ENCODE data around the gene AGER.
"Not testable (repeated sequence)": the region's sequence is repeated elsewhere in the genome, so short reads cannot be mapped to it uniquely, and the experiment has no call there.

AGER gene

DNA sequence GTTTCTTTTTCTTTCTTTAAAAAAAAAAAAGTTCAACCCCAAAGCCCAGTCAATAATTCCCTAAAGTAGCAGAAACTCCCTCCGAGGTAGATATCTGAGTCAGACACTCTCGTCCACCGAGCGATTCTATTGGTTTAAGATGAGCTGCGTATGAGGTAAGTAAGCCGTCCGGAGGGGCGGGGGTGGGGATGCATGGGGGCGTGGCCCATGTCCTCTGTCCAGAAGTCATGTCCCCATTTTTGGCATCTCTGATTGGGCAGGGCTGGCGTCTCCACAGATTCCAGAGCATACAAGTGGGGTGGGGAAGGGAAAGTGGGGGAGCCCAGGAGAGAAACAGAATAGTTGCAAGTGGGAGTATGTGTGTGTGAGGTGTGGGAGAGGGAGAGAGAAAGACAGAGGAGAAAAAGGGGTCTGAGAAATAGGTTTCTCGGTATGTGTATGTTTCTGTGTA is 1.7 kb upstream of the AGER start:
- not testable (repeated sequence) for DNase-seq

DNA sequence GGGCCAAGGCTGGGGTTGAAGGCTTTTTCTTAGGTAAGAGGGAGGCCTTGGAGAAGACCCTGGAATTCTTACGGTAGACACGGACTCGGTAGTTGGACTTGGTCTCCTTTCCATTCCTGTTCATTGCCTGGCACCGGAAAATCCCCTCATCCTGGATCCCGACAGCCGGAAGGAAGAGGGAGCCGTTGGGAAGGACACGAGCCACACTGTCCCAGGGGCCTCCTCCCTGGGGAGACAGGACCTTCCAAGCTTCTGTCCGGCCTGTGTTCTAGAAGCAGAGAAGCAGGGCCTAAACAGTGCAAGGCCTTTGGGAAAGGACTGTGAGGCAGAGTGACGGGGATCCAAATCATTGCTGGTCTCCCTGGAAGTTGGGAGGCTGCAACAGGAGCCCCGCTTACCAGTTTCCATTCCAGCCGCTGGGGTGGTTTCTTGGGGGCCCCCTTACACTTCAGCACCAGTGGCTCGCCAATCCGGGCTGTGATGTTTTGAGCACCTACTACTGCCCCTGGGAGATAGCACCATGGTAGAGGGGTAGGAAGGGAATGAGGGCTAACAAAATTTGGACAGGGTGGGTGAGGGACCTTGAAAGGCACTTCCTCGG is 470 bp downstream of the AGER start:
- no peak for DNase-seq

DNA sequence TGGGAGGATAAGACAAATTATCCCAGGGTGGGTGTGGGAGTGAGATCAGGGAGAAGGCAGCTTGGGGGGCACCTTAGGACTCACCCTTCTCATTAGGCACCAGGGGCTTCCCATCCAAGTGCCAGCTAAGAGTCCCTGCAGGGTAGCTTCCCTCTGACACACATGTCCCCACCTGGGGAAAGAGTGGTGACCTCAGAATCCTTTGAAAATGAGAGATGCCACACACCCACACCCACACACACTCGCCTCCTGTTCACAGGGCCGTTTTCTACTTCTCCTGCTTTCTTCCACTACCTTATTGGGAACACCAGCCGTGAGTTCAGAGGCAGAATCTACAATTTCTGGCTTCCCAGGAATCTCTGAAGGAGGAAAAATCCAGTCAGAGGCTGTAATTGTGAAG is 1.0 kb downstream of the AGER start:
- no peak for DNase-seq

DNA sequence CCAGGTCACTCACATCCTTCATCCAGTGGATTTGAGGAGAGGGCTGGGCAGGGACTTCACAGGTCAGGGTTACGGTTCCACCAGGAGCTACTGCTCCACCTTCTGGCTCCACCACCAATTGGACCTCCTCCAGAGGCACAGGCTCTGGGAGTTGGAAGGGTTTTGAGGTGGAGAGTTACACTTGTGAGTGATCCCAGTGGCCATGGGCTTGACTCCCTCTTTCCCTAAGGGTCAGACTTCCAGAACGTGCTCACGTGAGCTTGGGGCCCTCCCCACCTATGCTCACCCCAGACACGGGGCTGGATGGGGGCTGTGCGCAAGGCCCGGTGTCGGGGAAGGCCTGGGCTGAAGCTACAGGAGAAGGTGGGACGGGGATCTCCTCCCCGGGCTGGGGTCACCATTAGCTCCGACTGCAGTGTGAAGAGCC is 1.5 kb downstream of the AGER start:
- no peak for DNase-seq

DNA sequence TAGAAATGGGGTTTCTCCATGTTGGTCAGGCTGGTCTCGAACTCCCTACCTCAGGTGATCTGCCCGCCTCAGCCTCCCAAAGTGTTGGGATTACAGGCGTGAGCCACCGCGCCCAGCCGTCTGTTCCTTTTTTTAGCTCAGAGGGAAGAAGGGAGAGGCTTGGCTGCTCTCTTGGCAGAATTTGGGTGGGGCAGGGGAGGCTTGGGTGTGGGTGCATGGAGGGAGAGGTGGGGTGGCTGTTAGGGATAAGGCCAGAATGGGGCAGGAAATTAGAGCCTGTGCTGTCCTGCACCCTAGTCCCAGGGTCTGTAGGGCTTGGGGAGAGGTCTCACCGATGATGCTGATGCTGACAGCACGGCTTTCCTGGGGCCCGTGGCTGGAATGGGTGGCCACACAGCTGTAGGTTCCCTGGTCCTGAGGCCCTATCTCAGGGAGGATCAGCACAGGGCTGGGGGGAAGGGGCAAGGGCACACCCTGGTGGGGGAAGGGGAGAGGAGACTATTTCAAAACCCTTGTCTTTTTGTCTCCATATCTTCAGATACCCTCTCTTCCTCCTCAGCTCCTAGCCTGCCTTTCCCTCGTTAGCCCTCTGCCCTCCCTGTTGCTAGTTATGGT is 2.0 kb downstream of the AGER start:
- no peak for DNase-seq

DNA sequence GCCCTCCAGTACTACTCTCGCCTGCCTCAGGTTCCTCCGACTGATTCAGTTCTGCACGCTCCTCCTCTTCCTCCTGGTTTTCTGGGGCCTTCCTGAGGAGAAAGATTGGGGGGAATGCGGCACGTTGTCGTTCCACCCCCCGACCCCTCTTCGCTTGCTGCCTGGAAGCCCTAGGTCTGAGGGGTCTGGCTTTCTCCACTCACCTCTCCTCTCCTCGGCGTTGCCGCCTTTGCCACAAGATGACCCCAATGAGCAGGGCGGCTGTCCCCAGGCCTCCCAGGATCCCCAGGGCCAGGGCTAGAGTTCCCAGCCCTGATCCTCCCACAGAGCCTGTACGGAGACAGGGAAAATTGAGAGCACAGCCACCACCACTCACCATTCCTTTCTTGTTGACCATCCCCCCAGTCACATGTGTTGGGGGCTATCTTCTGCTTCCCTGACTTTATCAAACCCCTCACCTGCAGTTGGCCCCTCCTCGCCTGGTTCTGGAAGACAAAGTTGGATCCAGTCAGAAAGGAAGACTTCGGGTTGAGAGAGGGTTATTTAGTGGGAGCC is 2.8 kb downstream of the AGER start:
- DNase-seq = no peak

DNA sequence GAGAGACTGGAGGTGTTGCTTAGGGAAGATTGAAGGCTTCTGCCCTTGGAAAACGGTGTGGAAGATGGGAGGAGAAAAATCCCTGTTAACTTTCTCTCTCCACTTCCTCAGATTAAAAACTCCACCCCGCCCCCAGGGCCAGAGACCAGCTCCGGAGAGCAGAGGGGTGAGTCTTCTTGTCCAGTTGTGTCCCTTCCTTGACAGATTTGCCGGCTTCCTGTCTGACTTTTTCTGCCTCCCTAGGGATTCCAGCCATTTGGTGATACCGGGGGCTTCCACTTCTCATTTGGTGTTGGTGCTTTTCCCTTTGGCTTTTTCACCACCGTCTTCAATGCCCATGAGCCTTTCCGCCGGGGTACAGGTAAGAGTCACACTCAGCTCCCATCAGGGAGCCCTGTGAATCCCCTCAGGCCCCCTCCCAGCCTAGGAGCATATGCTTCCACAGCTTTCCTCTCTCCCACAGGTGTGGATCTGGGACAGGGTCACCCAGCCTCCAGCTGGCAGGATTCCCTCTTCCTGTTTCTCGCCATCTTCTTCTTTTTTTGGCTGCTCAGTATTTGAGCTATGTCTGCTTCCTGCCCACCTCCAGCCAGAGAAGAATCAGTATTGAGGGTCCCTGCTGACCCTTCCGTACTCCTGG is 4.2 kb downstream of the AGER start:
- DNase-seq = no peak

DNA sequence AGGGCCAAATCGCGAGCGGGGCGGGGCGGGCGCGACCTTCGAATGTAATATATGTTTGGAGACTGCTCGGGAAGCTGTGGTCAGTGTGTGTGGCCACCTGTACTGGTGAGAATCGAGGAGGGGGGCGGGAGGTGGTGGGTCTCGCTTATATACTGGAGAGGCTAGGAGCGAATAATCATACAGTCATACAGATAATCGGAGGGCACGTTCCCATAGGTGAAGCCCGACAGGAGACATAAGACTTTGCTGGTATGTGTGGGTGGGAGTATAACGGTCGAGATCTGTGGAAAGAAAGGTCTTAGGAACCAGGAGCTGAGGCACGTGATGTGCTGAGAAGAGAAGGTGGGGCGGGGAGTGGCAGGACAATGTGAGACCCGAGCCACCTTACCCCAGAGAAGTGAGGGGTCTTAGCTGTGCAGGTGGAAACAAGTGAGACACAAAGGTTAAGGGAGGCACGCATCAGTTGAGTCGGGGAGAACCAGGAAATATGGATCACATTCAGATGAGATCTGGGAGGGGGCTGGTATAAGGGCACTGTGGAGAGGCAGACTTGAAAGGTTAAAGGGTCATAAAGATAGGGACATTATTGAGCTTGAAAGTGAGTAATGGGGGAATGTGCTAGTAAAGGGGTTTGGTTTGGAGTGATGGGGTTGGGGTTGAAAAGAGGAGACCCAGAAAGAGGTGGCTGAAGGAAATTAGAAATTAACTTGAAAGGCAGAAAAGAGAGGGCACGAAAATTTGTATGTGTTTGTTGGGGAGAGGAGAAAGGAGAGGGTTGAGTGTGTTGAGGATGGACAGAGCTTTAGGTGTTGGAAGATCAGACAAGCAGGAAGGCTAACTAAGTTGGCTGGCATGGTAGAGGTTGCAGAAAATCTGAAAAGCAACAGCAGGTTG is 5.3 kb downstream of the AGER start:
- DNase-seq = no peak

DNA sequence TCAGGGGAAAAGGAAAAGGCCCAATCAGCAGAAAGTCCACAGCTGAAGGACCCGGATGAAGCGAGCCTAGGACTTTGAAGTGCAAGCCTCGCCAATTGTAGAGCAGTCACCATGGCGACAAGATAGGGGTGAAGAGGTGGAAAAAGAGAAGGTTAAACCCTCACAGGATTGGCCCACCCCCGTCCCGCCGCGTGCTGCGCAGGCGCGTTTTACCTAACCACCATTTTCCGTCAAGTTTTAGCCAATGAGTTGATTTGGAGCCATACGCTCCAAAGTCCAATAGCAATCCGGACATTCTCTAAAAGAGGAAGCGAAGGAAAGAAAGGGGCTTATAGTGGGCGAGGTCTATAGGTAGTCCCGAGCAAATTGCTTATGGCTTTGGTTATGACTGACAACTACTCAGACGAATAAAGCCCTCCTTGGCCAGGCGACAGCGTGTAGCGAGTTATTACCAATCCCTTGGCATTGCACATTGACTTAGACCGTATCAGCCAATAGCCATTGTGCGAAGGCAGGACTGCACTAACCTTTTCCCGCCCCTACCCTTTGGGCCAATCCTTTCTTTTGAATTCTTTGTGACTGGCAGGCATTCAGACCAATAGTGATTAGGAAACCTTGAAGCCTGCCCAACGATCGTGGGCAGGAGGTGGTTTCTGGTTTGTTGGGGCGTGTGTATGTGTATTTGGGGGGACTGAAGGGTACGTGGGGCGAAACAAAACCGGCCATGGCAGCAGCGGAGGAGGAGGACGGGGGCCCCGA is 6.1 kb downstream of the AGER start, which contains the start of gene RNF5:
TSS of gene RNF5 (plus strand) at position 618 of the 759 bp plus-strand sequence. CDS start at position 725, 107 bp downstream.
- DNase-seq = peak; percentile 99

DNA sequence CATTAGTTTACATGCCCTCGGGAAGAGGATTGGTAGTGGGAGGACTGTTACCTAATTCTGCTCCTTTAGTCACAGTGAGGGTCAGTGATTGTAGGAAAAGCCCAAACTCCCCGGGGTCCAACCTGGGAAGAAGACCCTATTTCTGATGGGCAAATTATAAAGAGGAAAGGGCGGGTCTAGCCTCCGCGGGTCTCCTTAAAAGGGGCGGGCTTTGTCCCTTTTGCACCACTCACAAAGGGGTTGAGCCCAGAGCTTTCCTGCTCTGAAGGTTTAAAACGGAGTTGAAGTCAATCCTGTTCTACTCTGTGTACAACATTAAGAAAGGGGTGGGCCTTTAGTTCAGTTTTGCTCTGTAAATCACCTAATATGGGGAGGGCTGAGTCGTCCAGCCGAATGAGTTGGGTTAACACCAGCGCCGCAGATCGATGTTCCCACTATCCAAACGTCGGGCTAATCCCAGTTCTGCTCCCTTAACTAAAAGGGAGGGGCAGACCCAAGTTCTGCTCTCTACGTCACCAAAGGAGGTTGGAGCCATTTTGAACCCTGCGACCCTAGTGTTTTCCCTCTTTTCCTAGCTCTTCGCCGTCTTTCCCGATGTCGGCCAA is 6.8 kb downstream of the AGER start:
- peak; percentile 77 for DNase-seq

DNA sequence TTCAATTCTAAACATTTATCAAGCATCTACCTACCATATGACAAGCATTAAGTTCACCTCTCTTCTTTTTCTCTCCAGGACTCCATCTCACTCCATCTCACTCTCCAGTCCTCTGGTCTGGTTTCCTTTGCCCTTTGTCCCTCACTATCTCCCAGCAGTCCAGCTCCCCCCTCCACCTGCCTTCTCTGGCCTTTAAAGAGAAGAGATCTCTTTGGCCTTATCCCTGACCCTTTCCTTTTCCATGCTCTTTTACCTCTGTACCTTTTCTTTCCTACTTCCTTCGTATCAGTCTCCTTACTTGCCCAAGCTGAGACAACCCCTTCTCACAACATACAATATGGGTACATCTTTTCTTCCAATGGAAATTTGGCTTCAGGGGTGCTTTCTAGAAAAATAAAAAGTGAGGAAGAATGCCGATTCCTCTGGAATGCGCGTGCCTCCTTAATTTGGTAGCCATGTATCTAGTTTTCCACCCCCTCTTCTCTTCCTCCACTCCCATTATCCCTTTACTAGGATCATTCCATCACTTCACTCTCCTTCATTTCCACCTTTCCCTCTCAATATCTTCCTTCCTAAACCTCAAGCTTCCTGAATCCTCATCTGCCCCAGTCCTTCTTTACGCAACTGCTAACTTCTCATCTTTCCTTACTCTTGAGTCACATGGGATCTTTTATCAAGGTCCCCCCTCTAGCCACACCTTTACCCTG is 7.4 kb downstream of the AGER start:
- DNase-seq = no peak

DNA sequence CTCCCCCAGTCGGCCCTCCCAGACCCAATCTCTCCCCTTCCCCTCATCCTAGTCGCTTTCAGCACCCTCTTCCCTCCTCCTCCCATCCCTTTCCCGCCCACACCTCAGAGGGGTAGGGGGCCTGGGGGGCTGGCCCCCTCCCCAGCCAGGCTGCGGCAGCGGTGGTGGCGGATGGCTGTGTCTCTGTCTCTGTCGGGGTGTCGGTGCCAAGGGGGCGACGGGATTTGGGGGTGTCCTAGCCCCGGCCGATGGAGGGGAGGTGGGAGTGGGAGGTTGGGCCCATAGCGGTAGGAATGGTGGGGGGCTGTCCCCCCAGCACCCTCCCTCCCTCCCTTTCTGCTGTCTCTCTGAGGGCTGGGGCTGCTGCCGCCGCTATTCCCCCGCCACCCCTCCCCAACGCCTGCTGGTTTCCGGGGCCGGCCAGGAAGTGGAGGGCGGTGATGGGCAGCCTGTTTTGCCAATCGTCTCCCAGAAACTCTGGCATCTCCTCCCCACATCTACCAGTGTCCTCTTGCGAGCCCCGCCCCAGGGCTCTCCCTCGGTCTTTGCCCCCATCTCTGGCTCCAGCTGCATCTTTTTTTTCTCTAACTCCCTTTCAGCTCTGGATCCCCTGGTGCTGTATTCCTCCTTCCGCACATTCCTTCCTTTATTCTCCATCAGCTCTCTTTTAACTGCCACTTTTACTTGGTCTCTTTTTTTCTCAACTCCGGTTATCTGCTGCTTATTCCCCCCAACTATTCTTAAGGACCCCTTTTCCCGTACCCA is 8.2 kb downstream of the AGER start, which contains the start of gene AGPAT1:
TSS of gene AGPAT1 (minus strand) at position 374 of the 765 bp plus-strand sequence. CDS start 4,588 bp downstream, outside the sequence.
- DNase-seq = peak; percentile 79

DNA sequence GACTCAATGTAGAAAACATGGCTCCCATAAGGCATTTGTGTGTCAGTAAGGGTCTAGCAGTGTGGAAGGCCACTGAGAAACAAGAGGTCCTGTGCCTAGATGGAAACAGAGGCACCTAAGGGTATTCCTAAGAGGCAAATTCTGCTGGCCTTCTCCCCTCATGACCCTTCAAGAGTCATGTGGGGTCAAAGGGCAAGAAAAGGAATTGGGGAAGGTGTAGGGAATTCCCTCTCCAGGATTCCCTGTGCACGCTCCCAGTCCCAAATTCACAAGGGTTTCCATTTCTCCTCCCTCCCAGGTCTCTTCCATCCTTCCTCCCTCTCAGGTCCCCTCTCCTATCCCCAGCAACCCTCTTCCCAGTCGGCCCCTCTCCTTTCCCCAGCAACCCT is 8.7 kb downstream of the AGER start:
- no peak for DNase-seq

DNA sequence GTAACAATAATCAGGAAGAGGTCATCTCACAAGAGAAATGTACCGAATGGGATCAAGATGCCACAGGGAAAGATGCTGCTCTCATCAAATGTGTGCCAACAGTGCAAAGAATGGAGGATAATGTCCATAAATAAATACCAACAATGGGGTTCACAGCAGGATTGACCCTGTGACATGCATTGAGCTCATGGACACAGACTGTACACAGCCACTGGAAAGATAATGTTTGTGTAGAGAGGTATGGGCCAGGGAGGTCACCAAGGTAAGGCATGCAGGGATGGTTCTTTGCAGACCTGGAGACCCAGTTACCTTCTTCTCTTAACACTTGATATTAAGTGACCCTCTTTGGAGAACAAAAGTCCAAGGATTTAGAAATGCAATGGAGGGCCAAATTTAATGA is 9.6 kb downstream of the AGER start:
- no peak for DNase-seq

DNA sequence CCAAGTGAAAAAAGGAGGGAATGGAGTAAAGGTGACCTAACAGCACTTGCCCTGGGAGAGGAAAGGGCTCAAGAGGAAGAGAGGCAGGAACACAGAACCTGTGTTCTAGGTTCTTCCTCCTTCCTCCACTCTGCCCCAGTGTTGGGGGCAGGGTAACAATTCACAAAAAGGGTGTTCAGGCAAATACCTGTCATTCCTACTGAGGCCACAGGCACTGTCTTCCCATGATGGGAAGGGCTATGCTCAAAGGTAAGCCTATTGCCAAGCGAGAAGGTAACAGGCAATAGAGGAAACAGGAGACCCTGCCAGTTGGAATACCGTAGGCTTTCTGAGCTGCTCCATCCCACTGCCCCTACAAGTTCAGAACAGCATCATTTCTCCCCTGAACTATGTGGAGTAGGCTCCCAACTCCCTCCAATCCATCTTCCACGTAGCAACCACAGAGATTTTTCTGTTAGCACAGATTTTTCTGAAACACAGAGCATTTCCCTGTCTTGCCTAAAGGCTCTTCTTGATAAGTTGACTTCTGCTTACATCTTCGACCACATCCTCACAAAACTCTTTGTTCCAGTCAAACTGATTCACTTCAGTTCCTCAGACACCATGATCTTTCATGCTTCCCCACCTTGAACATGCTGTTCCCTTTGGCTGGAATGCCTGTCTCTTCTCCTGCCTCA is 10.9 kb downstream of the AGER start:
- no peak for DNase-seq

DNA sequence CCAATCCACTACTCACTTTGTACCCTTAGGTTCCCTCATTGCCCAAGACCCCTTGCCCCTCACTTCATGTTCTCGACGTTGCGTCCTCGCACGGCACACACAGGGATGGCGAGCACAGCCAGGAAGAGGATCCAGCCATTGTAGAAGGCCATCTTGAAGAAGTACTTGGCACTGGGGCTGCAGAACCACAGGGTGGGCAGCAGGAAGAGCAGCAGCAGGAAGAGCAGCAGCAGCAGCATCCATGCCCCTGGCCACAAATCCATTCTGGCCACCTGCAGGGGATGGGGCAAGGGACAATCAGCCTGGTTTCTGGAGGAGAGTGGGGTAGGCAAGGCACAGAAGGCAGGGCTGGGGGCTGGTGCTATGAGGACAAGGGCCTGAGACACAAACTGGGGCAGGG is 12.8 kb downstream of the AGER start:
- DNase-seq = no peak

DNA sequence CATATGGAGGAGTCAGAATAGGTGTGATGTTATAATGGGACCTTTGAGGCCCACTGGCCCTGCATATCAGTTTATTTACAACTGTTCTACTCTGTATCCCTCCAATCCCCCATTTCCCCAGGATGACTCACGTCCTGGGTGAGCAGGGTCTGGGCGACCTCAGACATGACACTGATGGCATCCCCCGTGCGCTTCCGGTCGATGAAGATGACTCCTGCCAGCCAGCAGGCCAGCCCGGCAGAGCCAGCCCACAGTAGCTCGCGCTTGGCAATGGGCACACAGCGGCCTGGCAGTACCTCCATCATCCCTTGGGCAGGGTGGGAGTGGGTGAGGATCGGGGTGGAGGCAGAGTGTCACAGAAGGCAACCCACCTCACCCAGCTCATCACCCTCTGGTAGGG is 13.8 kb downstream of the AGER start:
- DNase-seq = no peak

DNA sequence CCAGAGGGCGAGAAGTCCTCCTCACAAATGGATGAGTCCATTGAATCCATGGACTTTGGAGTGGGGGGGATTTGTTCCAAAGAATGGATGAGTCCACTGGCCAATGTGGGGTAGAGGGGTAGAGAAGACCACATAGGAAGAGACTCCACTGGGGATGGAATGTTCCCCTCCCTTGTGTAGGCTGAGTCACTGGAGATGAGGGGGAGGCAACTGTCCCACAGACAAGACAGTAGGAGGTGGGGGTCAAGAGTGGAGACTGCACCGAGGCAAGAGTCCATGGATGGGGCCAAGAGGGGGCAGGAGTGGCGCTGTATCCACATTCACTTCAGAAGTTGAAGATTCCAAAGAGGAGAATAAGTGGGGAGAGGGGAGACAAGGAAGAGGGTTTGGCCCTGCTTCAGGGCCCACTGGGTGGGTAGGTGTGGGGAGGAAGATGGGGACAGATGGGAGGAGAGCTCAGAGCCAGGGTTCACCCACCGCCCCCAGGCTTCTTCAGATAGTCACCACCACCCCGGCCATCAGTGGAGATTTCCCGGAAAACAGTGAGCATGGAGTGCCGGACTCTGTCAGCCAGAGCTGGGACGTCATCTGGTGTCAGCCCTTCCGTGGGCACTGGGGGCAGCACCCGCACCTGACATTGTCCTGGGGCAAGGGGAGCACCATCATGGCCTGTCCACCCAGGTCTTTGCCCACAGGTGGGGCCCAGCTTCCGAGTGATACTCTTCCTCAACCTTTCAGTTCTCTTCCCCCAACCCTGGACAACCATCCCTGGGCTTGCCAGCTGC is 15.1 kb downstream of the AGER start:
- DNase-seq = no peak

DNA sequence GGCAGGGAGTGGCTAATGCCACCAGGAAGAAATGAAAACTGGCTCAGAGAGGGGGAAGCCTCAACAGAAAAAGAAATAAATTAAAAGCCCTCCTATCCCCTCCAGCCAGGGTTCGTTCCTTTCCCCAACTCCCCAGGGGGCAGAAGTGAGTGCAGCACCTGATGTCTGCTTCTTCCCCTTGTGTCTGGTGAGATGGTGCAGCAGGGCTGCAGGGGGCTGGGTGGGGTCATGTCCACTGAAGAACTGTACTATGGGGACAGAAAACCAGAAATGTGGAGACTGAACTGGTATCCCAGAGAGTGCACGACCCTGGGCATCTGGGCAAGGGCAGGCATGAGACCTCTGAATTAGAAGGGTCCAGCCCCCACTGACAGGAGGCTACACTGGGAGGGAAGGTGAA is 15.7 kb downstream of the AGER start:
- DNase-seq = no peak
